ENCODE data around the gene GRPEL2.

DNA sequence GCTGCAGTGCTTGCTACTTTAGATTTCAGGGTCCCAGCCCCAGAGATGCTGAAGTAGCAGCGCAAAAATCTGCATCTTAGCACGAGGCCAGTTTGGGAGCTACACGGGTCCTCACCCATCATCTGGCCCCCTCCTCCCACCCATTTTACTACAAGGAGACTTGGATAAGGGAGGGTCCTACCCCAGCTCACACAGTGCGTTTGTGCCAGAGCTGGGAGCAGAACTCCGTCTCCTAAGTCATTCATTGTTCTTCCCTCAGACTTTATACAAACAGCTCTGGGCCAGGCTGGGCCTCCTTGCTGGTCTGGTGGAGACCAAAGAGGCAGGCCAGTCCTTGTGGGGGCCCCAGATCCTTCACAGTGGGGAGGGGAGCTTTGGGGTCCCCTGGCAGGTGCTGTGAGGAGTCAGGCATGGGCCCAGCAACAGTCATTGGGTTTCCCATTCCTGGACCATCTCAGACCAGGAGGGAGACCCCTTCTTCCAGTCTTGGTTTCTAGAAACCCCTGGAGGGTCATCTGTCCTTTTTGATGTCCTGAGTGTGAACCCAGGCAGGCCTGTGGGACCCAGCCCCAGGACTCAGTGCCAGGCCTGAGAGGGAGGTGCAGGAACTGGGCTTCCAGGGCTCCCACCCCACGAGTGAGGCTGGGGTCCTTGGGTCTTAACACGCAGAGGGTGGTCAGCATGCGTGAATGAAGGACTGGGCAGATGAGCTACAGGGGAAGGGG is 36.1 kb downstream of the GRPEL2 start:
- TF ChIP-seq, protein P1, sequence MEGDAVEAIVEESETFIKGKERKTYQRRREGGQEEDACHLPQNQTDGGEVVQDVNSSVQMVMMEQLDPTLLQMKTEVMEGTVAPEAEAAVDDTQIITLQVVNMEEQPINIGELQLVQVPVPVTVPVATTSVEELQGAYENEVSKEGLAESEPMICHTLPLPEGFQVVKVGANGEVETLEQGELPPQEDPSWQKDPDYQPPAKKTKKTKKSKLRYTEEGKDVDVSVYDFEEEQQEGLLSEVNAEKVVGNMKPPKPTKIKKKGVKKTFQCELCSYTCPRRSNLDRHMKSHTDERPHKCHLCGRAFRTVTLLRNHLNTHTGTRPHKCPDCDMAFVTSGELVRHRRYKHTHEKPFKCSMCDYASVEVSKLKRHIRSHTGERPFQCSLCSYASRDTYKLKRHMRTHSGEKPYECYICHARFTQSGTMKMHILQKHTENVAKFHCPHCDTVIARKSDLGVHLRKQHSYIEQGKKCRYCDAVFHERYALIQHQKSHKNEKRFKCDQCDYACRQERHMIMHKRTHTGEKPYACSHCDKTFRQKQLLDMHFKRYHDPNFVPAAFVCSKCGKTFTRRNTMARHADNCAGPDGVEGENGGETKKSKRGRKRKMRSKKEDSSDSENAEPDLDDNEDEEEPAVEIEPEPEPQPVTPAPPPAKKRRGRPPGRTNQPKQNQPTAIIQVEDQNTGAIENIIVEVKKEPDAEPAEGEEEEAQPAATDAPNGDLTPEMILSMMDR (IDR thresholded peaks at IDR 0.05), result no peak
- no peak for TF ChIP-seq POLR2A (IDR thresholded peaks at IDR 0.05)
